ENCODE data around the gene LSAMP.

The LSAMP gene

DNA sequence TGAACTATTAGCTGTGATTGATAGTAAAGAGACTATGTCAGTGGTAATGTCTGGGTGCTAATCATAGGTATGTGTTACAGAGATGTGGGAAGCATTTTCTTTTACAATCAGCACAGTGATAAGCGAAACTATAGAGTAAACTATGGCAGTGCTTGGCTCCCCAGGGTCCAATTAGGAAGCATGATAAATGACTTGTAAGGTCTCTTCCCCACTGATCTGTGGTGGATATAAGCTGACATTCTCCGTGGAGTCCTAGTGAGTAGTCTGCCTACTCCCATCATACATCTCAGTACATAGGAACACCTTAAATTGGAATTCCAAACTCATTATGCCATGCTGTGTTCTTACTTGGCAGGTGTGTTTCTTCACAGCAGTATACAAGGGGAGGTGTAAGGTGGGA, 617.8 kb downstream of the LSAMP start:
- H3K36me3 ChIP-seq (ENCODE audit: insufficient read depth, low read length) = no peaks in the 10 kb centered on the region
- peaks cover 4% of the 10 kb centered on the region for H3K27me3 ChIP-seq (ENCODE audit: insufficient read depth, low read length, poor library complexity)
- no peak overlapping the region for H2AFZ ChIP-seq (ENCODE audit: low read depth, low read length)
- DNase-seq (no peak), ATAC-seq (ENCODE audit: insufficient read depth, low read depth) (no peak)
- no peaks in the 10 kb centered on the region for H3K79me2 ChIP-seq (ENCODE audit: insufficient read depth, low read length)
- TF ChIP-seq, protein P1, sequence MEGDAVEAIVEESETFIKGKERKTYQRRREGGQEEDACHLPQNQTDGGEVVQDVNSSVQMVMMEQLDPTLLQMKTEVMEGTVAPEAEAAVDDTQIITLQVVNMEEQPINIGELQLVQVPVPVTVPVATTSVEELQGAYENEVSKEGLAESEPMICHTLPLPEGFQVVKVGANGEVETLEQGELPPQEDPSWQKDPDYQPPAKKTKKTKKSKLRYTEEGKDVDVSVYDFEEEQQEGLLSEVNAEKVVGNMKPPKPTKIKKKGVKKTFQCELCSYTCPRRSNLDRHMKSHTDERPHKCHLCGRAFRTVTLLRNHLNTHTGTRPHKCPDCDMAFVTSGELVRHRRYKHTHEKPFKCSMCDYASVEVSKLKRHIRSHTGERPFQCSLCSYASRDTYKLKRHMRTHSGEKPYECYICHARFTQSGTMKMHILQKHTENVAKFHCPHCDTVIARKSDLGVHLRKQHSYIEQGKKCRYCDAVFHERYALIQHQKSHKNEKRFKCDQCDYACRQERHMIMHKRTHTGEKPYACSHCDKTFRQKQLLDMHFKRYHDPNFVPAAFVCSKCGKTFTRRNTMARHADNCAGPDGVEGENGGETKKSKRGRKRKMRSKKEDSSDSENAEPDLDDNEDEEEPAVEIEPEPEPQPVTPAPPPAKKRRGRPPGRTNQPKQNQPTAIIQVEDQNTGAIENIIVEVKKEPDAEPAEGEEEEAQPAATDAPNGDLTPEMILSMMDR (IDR thresholded peaks at IDR 0.05; ENCODE audit: borderline replicate concordance, extremely low read depth, low read length, poor library complexity, severe bottlenecking) = no peak
- TF ChIP-seq EZH2 (IDR thresholded peaks at IDR 0.05; ENCODE audit: borderline replicate concordance, low read depth, low read length, severe bottlenecking) = no peak
- H3K9ac ChIP-seq (ENCODE audit: low read depth, low read length) = no peak overlapping the region
- H3K9me3 ChIP-seq (ENCODE audit: insufficient read depth, low read length, severe bottlenecking) = no peaks in the 10 kb centered on the region
- H3K27ac ChIP-seq (ENCODE audit: low read length) = no peak overlapping the region
- no peak overlapping the region for H3K4me2 ChIP-seq (ENCODE audit: insufficient read depth, low read length)
- no peaks in the 10 kb centered on the region for H4K20me1 ChIP-seq (ENCODE audit: insufficient read depth, low read length)
- no peak overlapping the region for H3K4me3 ChIP-seq (ENCODE audit: low read depth in 1 of 2, low read length in 2 of 2)
- no peaks in the 10 kb centered on the region for H3K4me1 ChIP-seq (ENCODE audit: insufficient read depth, low read length)

DNA sequence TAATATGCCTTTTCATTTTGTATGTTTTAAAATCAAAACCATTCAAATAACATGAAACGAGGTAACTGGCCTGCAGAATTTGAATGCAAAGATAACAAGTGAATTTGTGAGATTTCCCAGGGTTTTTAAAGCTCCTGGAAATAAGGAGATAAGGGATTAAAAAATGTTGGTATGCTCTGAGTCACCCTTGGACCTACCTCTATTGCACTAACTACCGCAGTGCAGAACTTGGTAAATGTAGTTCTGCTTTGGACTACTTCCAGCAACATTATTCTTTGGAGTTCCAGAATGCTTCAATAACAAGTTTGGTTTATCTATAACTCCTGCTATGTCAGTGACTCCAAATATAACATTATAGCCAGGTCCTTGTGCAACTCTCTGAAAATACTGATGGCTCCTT, 620.2 kb downstream of the LSAMP start:
- Histone ChIP-seq H3K79me2 (ENCODE audit: insufficient read depth, low read length) (no peaks in the 10 kb centered on the region), H2AFZ (ENCODE audit: low read depth, low read length) (no peak overlapping the region), H3K36me3 (ENCODE audit: insufficient read depth, low read length) (no peaks in the 10 kb centered on the region), H3K9me3 (ENCODE audit: insufficient read depth, low read length, severe bottlenecking) (no peaks in the 10 kb centered on the region), H3K4me2 (ENCODE audit: insufficient read depth, low read length) (no peak overlapping the region), H3K27ac (ENCODE audit: low read length) (no peak overlapping the region), H3K4me1 (ENCODE audit: insufficient read depth, low read length) (no peaks in the 10 kb centered on the region), H4K20me1 (ENCODE audit: insufficient read depth, low read length) (no peaks in the 10 kb centered on the region), H3K9ac (ENCODE audit: low read depth, low read length) (no peak overlapping the region), H3K4me3 (ENCODE audit: low read depth in 1 of 2, low read length in 2 of 2) (no peak overlapping the region), H3K27me3 (ENCODE audit: insufficient read depth, low read length, poor library complexity) (peaks cover 4% of the 10 kb centered on the region)
- DNase-seq (no peak), ATAC-seq (ENCODE audit: insufficient read depth, low read depth) (no peak)
- TF ChIP-seq EZH2 (IDR thresholded peaks at IDR 0.05; ENCODE audit: borderline replicate concordance, low read depth, low read length, severe bottlenecking) = no peak
- TF ChIP-seq, protein P1 (IDR thresholded peaks at IDR 0.05; ENCODE audit: borderline replicate concordance, extremely low read depth, low read length, poor library complexity, severe bottlenecking) = no peak

DNA sequence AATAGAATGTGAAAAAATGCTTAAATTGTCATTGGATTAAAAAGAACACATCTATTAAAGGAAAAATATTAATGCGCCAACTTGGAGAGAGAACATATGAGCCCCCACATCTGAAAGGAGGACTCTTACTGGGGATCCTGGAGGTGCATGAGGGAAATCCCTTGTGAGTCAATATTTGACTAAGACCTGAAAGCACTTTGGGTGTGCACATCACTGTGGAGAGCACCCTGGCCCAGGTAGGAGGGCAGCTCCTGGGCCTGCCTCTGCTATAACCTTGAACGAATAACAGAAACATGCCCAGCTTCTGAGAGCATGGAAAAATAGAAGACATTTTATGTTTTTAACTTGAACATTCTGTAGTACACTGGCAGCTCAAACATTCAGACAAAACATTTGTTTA, 622.2 kb downstream of the LSAMP start:
- ATAC-seq (ENCODE audit: insufficient read depth, low read depth) (no peak), DNase-seq (no peak)
- H3K9ac ChIP-seq (ENCODE audit: low read depth, low read length) = no peak overlapping the region

More for the DNA sequence above, 622.2 kb downstream of the LSAMP start:
- H3K4me1 ChIP-seq (ENCODE audit: insufficient read depth, low read length) = no peaks in the 10 kb centered on the region
- no peak for TF ChIP-seq EZH2 (IDR thresholded peaks at IDR 0.05; ENCODE audit: borderline replicate concordance, low read depth, low read length, severe bottlenecking)
- TF ChIP-seq, protein P1 (IDR thresholded peaks at IDR 0.05; ENCODE audit: borderline replicate concordance, extremely low read depth, low read length, poor library complexity, severe bottlenecking) = no peak
- H3K36me3 ChIP-seq (ENCODE audit: insufficient read depth, low read length) = no peaks in the 10 kb centered on the region
- H3K27ac ChIP-seq (ENCODE audit: low read length) = no peak overlapping the region
- no peak overlapping the region for H3K4me2 ChIP-seq (ENCODE audit: insufficient read depth, low read length)
- no peaks in the 10 kb centered on the region for H3K9me3 ChIP-seq (ENCODE audit: insufficient read depth, low read length, severe bottlenecking)
- H2AFZ ChIP-seq (ENCODE audit: low read depth, low read length) = no peak overlapping the region
- H3K27me3 ChIP-seq (ENCODE audit: insufficient read depth, low read length, poor library complexity) = peaks cover 4% of the 10 kb centered on the region
- no peak overlapping the region for H3K4me3 ChIP-seq (ENCODE audit: low read depth in 1 of 2, low read length in 2 of 2)
- no peaks in the 10 kb centered on the region for H4K20me1 ChIP-seq (ENCODE audit: insufficient read depth, low read length)
- no peaks in the 10 kb centered on the region for H3K79me2 ChIP-seq (ENCODE audit: insufficient read depth, low read length)

All from DND-41 (cell line).